GM15510 (cell line): ENCODE results near the gene RASSF10.

ENCODE experiments used
- POLR2A ChIP-seq: IDR thresholded peaks from 3 replicates; pipeline ENCODE4 v1.6.1; 2011; ENCODE audit warnings: borderline replicate concordance; ENCODE audit not compliant: insufficient read length; ENCODE audit errors: extremely low read depth

RASSF10 gene

DNA sequence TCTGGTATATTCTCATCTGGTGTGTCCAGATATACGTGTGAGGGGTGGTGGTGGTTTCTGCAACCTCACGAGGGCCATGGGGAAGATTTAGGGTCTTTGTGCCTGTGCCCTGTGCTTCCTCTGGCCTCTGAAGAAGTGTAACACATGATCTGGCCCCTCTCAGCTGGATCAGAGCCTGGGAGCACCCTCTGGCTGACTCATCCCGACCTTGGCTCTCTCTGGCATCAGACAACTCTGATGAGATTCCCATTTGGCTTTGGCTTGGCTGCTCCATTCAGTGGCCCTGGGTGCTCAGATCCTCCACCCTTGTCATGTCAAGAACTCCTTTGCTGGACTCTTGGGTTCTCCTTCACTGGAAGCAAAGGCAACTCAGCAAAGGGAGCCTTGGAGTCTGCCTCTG, 45.2 kb downstream of the RASSF10 start:
- no peak for TF ChIP-seq POLR2A

GRCh38 chr11:13055200-13055599, 46.1 kb downstream of the RASSF10 start:
- TF ChIP-seq POLR2A = no peak

GRCh38 chr11:13061294-13061990, 52.3 kb downstream of the RASSF10 start:
- no peak for TF ChIP-seq POLR2A
